Jurkat, Clone E6-1 (cell line): Measurements from ENCODE around the gene HYAL1.
A peak's percentile ranks its signal among the peaks of the same experiment; 100 is the strongest.
"Not testable (repeated sequence)": the region's sequence is repeated elsewhere in the genome, so short reads cannot be mapped to it uniquely, and the experiment has no call there.

Experiments used
- DNase-seq: peaks from one replicate; pipeline ENCODE4 v3.0.0-alpha.2; 2011; ENCODE audit warnings: low read depth, low spot score
- H3K4me3 ChIP-seq: 2 replicates; pipeline ENCODE4 v1.5.1; 2011; ENCODE audit warnings: mild to moderate bottlenecking, low read length, control low read depth, moderate library complexity

The HYAL1 gene

DNA sequence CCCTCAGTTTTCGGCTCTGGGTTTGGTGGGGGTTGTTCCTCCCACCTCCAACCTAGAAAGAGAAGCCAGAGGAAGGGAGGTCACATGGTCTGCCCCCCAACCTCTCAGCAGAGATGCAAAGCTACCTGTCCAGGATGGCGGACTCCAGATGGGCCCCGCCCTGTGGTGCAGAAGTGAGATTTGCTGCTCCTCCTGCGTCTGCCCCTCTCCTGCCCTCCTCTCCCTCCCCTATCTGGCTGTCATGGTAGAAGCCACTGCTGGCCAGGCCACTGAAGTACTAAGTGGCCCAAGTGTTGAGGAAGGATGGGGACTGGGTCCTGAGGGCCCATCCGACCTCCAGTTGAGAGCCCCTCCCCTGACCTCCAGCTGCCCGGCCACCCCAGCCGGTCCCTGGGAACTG is 36.5 kb downstream of the HYAL1 start:
- DNase-seq = no peak
- H3K4me3 ChIP-seq = no peak overlapping the region

DNA sequence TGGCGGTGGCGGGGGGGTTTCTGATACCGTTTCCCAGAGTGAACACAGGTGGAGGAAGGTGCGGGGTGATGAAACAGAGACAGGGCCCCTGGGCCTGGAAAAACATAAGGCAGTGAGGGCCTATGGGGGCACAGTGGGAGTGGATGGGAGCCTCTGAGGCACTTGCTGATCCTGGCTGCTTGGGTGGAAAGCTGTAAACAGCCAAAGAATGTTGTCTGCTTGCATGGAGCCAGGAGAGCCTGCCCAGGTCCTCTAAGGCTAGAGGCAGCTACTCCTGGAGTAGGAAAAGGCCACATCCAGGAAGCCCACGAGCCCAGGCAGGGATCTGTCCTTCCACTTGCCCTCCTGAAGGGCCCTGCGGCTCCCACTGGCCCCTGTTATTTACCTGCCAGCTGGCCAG is 37.4 kb downstream of the HYAL1 start:
- DNase-seq = no peak

DNA sequence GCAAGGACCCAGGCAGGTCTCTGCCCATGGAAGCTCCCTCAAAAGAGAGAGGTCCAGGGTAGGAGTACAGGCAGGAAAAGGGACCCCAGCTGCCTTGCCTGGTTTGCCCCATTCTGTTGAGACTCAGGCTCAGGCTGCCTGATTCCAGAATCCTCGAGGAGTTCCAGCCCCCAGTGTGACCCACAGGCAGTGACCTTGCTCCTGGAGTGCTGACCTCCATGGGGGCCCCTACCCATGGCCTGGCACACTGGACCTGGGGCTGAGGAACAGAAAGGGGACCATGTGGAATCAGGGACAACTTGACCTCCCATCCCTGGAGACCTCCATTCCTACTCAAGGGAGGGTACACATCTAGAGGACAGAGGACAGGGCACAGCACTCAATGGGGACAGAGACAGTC is 37.8 kb downstream of the HYAL1 start:
- no peak overlapping the region for H3K4me3 ChIP-seq
- DNase-seq = no peak

More for the DNA sequence above, 37.4 kb downstream of the HYAL1 start:
- no peak overlapping the region for H3K4me3 ChIP-seq

DNA sequence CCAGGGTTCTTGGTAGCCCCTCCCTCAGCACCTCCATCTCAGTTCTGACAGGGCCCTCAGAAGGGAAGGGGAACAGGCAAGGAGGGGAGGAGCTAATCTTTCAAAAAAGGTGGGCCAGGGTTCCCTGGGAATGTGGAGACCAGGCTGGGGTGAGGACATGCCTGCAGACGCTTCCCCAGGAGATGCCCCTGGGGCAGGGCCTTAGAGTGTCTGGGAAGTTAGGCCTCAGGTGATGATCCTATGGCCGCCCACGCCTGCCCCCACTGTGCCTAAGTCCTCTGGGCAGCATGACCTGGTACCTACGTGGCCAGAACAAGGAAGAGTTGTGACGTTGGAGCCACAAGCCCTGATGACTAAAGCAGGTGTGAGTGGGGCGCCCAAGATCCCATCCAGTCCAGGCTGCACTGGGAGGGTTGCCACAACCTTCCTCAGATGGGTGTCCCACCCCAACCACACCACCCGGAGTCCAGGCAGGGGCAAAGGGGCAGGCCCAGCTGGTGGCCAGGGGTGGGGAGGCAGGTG is 38.3 kb downstream of the HYAL1 start:
- DNase-seq = no peak

DNA sequence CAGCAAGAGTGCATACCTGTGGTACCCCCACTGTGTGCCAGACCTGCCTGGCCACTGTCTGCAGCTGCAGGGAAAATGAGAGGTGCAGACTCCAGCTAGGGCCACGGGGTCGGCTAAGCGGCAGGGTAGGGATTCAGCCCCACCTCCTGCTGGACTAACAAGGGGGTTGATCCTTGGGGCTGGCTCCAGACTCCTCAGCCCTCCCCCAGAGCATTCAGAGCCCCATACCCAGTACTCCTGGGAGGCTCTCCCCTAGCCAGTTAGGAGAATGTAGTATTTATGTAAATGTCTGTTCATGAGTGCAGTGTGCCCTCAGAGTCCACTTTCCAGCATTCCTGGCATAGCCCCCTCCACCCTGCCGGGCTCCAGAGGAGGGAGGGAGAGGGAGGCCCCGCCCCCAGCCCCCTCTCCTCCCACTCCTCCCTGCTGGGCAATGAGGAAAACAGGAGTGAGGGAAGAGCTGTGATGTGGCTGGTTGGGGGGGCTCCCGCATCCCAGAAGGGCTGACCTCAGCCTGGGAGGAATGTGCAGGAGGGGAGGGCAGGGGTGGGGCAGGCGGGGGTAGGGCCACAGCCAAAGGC is 38.9 kb downstream of the HYAL1 start:
- no peak for DNase-seq

More for the DNA sequence above, 38.3 kb downstream of the HYAL1 start:
- no peak overlapping the region for H3K4me3 ChIP-seq

DNA sequence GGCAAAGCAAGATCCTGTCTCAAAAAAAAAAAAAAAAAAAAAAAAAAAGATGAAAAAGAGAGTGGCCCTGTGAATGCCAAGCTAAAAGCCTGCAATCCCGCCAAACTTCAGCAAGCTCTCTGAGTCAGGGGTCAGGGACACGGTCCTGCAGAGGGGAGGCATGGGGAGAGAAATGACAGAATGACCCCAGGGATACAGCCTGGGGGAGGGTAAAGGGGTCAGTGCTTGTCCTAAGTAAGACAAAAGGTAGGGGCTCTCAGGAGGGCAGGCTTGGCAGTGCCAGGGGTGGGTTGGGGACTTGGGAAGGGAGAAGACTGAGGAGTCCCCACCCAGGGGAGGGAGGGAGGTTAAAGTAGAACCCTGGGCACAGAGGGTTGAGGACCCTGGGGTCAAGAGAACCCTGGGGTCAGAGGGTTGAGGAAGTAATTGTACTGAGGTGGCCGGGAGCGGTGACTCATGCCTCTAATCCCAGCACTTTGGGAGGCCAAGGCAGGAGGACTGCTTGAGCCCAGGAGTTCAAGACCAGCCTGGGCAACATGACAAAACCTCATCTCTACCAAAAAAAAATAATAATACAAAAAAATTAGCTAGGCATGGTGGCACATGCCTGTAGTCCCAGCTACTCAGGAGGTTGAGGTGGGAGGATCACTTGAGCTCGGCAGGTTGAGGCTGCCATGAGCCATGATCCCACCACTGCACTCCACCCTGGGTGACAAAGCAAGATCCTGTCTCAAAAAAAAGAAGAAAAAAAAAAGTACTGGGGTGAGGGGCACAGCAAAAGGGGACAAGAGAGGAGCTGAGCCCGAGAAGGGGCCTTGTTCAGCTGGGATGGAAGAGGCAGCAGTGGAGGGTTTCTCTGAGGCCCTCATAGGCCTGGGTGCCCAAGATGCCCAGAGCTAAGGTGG is 39.6 kb downstream of the HYAL1 start:
- DNase-seq = no peak
- no peak overlapping the region for H3K4me3 ChIP-seq

More for the DNA sequence above, 38.9 kb downstream of the HYAL1 start:
- H3K4me3 ChIP-seq = no peak overlapping the region

DNA sequence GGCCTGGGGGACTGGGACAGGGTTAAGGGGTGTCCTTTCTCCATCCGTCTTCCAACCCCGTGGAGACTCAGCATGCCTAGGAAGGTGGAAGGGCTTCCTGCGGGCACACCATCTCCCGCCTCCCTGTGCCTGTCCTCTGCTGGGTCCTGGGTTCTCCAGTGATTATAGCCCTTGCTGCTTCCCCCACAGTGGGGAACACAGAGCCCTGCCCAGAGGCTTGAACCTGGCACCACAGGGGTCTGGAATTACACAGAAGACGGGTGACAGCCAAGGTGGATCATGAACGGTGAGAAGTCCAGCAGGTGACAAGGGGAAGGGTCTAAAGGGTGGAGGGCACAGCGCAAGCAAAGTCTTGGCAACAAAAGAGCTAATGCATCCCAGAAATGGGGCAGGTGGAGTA is 40.6 kb downstream of the HYAL1 start:
- no peak for DNase-seq
- H3K4me3 ChIP-seq = no peak overlapping the region

DNA sequence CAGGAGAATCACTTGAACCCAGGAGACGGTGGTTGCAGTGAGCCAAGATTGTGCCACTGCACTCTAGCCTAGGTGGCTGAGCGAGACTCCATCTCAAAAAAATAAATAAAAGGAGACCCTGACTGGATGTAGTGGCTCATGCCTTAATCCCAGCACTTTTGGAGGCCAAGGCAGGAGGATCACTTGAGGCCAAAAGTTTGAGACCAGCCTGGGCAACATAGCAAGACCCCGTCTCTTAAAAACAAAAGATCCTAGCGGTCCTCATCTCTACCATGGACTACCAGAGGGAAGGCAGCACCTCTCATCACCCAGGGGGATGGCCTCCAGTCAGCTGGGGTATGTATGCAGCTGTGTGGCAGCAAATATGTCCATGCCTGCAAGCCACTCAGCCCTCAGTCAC is 41.2 kb downstream of the HYAL1 start:
- not testable (repeated sequence) for H3K4me3 ChIP-seq

DNA sequence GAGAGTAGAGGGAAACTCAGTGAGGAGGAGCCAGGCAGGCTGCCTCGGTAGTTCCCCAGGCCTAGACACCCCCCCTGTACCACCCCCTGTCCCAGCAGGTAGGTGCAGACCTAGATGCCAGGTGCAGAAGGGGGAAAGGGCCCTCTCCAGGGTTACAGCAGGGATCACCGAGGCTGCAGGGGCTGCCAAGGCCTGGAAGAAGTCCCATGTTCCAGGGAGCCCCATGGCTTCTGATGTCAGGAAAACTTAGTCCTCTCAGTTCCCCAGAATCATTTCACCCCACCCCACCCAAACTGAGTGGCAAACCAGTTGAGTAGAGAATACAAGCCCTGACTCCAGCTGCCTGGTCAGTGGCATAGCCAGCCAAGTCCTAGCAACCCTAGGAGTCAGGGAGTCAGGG is 41.9 kb downstream of the HYAL1 start:
- H3K4me3 ChIP-seq = no peak overlapping the region
- no peak for DNase-seq

More for the DNA sequence above, 41.2 kb downstream of the HYAL1 start:
- DNase-seq = not testable (repeated sequence)

DNA sequence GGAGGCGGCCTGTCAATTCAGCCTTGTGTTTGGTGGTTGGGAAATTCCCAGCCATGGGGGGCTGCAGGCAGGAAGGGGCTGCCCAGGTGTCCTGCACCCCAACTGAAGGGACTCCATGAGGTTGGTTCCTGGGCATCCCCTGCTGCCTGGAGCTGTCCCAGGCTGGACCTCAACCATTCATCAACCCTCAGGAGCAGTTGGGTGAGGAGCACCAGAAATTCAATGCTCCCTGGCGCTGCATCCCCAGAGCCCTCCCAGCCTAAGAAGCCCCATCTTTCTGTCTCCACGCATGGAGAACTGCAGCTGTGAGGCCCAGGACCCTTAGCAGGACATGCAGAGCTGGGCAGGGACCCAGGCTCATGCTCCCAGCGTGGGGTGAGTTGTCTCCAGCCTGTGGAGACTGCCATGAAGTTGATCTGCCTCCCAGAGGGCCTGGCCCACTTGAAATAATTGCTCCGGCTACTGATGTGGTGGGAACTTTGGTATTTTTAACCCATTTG is 42.4 kb downstream of the HYAL1 start:
- DNase-seq = no peak
- peak overlapping the region; percentile 50; the same call in 1 of the 2 replicates for H3K4me3 ChIP-seq

DNA sequence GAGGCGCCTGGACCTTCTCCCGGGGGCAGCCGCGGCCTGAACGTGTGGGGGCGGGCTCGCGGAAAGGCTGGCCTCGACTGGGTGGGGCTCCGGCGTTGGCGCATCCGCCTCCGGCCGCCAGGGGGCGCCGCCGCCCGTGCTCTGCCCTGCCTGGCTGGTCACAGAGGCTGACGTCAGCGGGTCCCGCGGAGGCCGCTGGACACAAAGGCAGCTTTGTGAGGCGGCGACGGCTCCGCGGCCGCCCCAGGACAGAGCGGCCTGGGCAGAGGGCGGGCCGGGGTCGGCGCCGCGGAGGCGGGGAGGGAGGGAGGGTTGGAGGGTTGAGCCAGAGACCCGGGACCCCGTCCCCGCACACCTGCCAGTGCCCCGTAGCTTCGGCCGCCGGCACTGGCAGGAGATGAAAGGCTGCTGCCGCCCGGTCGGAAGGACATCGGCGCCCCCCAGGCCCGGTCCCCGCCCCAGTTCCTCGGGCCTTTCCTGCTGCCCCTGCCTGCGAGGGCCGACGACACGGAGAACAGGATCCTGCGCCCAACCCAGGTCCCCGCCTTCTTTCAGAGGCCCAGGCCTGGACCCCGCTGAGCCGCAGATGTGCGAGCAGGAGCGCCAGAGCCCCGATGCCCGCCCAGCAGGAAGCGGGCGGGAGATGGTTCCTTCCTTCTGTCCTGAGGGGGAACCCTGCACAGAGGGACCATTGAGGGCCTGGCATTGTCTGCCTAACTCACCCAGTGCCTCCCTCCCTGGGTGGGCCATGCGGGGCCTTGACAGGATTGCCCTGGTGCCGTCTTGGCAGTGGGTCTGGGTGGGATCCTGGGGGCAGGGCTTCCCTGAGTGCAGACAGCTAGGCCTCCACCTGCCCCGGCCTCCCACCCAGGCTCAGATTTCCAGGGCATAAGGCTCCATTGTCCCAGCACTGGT is 43.1 kb downstream of the HYAL1 start:
- DNase-seq = peak; percentile 41
- H3K4me3 ChIP-seq = peak overlapping the region; percentile 50

DNA sequence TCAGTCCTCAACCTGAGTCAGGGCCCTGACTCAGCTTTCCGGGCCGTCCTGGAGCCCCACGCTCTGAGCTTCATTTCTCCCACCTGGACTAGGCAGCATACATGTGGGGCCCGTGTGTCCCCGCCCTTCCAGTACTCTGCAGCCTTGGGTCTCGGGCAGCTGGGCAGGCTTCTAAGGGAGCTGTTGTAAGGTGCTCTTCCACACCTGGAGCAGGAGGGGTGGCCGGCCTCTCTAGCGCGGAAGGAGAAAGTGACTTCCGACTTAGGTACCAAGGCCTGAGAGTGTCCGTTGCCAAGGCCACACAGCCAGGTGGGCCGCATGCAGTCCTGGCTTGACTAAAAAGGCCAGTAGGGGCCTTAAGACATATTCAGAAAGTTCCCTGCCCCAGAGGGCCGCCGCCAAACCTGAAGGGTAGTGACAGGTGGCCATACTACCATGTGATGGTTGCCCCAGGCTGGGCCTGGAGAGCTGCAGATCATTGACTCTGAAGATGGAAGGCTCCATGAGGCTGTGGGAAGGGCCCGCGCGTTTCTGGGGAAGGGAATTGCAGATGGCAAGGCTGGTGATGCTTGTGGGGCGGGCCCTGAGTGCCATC is 43.8 kb downstream of the HYAL1 start:
- H3K4me3 ChIP-seq = peak overlapping the region; percentile 25
- DNase-seq = no peak

DNA sequence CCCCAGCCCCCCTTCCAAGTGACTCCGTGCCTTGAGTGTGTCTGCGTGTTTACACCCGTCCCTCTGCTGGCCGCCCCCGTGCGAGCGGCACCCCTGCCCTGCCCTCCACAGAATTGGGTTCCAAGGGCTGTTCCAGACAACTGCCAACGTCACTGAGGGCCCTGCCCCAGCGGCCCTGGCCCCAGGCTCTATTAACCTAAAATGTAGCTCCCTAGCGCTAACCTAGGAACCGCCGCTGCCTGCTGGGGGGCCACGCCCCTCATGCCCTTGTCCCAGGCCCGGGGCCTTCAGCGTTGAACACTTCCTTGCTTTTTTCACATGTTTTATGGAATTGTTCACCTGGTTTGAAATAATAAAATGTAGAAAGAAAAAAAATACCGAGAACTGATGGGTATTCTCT is 44.4 kb downstream of the HYAL1 start:
- DNase-seq = no peak
- no peak overlapping the region for H3K4me3 ChIP-seq

DNA sequence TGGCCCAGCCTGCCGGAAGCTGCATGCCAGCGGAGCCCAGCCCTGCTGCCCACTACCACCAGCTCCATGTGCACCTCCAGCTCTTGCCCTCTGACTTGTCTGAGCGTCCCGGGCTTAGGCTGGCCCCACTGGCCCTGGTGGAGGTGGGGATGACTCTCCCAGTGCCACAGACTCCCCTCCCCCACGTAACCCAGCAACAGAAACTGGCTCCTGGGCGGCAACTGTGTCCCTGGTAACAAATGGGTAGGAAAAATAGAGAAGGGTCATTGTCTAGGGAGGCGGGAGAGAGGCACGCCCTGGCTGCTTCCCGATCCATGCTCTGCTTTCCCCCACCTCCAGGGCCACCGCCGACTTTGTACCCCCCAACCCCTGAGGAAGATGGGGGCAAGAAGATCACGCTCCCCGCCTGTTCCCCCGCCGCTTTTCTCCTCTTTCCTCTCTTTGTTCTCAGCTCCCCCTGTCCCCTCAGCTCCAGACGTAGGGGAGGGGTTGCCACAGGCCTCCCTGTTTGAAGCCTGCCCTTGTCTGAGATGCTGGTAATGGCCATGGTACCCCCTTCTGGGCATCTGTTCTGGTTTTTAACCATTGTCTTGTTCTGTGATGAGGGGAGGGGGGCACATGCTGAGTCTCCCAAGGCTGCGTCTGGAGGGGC is 45.2 kb downstream of the HYAL1 start:
- no peak overlapping the region for H3K4me3 ChIP-seq
- no peak for DNase-seq

DNA sequence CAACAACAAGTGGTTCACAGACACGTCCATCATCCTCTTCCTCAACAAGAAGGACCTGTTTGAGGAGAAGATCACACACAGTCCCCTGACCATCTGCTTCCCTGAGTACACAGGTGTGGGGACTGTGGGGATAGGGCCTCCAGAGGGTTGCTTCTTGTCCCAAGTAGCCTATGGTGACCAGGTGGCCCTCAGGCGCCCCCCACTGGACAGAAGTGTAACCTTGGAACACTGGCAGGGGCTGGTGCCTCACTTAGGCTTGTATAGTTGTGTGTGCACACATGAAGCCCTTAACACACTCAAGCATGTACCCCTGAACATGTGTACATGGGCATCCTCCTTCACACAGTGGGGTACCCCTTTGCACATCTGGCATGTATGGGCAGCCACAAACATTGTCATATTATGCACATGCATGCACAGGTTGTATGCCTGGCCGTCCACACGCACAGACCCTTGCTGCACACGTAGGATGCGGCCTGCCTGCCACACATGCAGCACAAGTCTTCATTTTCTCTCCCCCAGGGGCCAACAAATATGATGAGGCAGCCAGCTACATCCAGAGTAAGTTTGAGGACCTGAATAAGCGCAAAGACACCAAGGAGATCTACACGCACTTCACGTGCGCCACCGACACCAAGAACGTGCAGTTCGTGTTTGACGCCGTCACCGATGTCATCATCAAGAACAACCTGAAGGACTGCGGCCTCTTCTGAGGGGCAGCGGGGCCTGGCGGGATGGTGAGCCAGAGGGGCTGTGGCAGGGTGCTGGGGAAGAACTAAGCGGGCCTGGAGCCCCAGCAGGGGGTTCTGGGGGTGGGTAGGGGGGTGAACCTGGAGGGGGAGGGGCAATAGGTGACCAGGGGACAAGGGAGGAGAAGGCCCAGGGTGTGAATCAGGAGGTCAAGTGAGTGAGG is 46.1 kb downstream of the HYAL1 start:
- DNase-seq = no peak
- no peak overlapping the region for H3K4me3 ChIP-seq

DNA sequence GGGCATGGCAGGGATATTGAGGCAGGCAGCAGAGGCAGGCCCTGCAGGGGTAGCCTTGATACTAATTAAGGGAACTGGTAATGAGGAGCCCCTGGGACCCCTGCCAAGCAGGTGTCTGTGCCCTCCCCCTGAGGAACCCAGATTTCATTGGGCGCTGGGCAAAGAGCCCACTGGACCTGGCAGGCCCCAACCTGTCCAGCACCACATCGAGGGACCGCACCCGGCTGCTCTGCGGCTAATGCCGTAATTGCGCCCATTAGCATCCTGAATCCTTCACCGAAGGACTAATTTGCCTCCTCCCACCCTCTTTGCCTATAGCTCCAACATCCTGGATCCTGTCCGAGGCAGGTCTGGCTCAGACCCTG is 48.1 kb downstream of the HYAL1 start:
- H3K4me3 ChIP-seq = no peak overlapping the region
- DNase-seq = no peak

DNA sequence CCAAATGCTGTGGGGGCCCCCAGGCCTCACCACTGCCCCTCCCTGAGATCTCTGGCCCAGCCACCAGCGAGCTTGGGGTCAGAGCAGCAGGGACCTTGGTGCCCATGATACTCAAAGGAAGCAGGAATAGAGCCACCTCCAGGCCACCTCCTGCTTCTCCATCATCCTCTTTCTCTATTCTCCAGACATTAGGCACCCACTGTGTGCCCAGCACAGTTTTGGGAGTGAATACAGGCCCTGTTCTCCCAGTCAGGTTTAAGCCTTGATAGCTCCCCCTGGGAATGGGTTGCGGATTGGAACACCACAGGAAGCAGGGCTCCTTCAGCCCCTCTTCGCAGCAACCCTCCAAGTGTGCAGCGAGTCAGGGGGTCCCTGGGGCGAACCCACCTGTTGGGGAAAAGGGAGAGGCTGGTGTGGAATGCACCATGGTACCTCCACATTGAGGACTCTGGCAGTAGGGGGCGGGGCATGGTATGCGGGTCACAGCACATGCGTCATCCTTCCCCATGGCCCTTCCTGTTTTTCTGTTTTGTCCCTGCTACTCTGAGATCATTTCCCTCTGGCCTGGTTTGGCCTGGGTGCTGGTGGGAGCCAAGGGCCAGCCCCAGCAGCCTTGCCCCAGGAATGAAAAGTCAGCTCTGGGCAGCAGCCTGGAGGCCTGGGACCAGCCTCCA is 48.7 kb downstream of the HYAL1 start:
- no peak overlapping the region for H3K4me3 ChIP-seq
- no peak for DNase-seq
